Neutrophil (primary cell): ENCODE measurements around the gene HSPB6.

ENCODE experiments used
- H3K27ac ChIP-seq: fragments of 200-600 bp; sonication (generic); 2 replicates; pipeline ENCODE4 v1.5.1; 2016; ENCODE audit warnings: mild to moderate bottlenecking, moderate library complexity
- H3K27me3 ChIP-seq: fragments of 200-600 bp; sonication (generic); 2 replicates; pipeline ENCODE4 v1.6.0; 2016; ENCODE audit warnings: mild to moderate bottlenecking
- H3K36me3 ChIP-seq: fragments of 200-600 bp; sonication (generic); 2 replicates; pipeline ENCODE4 v1.5.1; 2017
- H3K4me1 ChIP-seq, 2 experiments: fragments of 200-600 bp in 1 of 2; sonication (generic) in 1 of 2; 1 replicate in 1 of 2; 2 replicates in 1 of 2; pipeline versions ENCODE4 v1.5.1 to v1.6.1; 2013 to 2016; ENCODE audit warnings: low read depth in 1 of 2, low read length in 1 of 2, mild to moderate bottlenecking in 1 of 2, moderate library complexity in 1 of 2; ENCODE audit not compliant: control insufficient read depth in 1 of 2, insufficient read depth in 1 of 2
- H3K4me3 ChIP-seq, 2 experiments: fragments of 200-600 bp in 1 of 2; sonication (generic) in 1 of 2; 1 replicate in 1 of 2; 2 replicates in 1 of 2; pipeline ENCODE4 v1.5.1; 2013 to 2016; ENCODE audit warnings: low read depth in 1 of 2, low read length in 1 of 2, mild to moderate bottlenecking in 1 of 2, moderate library complexity in 1 of 2
- H3K9me3 ChIP-seq: fragments of 200-600 bp; sonication (generic); 2 replicates; pipeline ENCODE4 v1.5.1; 2016
- CTCF ChIP-seq: fragments of 200-600 bp; sonication (generic); IDR thresholded peaks from 2 replicates; pipeline ENCODE4 v1.5.1; 2016; ENCODE audit warnings: antibody characterized with exemption

The HSPB6 gene

GRCh38 chr19:35779033-35779432 lies 22.2 kb upstream of the HSPB6 start:
- no peak for TF ChIP-seq CTCF
- H3K36me3 ChIP-seq = peaks cover 65% of the 10 kb centered on the region
- H3K27ac ChIP-seq = no peak overlapping the region
- H3K4me1 ChIP-seq = peaks cover 15 to 19% of the 10 kb centered on the region in 2 experiments
- H3K9me3 ChIP-seq = no peaks in the 10 kb centered on the region
- no peaks in the 10 kb centered on the region for H3K27me3 ChIP-seq
- no peak overlapping the region for H3K4me3 ChIP-seq

GRCh38 chr19:35777961-35778360 lies 21.1 kb upstream of the HSPB6 start:
- Histone ChIP-seq H3K4me1 (peaks cover 15 to 19% of the 10 kb centered on the region in 2 experiments), H3K27ac (no peak overlapping the region), H3K9me3 (no peaks in the 10 kb centered on the region), H3K4me3 (no peak overlapping the region), H3K36me3 (peaks cover 55% of the 10 kb centered on the region), H3K27me3 (no peaks in the 10 kb centered on the region)
- TF ChIP-seq CTCF = no peak

GRCh38 chr19:35777086-35777841 lies 20.4 kb upstream of the HSPB6 start:
- no peak overlapping the region for H3K4me3 ChIP-seq
- peaks cover 48% of the 10 kb centered on the region for H3K36me3 ChIP-seq
- no peaks in the 10 kb centered on the region for H3K27me3 ChIP-seq
- peaks cover 15 to 19% of the 10 kb centered on the region in 2 experiments for H3K4me1 ChIP-seq
- H3K27ac ChIP-seq = no peak overlapping the region
- no peaks in the 10 kb centered on the region for H3K9me3 ChIP-seq
- no peak for TF ChIP-seq CTCF

- Histone ChIP-seq H3K36me3 (peaks cover 37% of the 10 kb centered on the region), H3K9me3 (no peaks in the 10 kb centered on the region), H3K4me1 (peaks cover 15 to 19% of the 10 kb centered on the region in 2 experiments), H3K27ac (no peak overlapping the region), H3K4me3 (peak overlapping the region; percentile 74 to 93), H3K27me3 (no peaks in the 10 kb centered on the region)
- TF ChIP-seq CTCF = no peak
Measured at GRCh38 chr19:35776102-35776788, 19.4 kb upstream of the HSPB6 start.

- Histone ChIP-seq H3K27me3 (no peaks in the 10 kb centered on the region), H3K9me3 (no peaks in the 10 kb centered on the region), H3K36me3 (peaks cover 30% of the 10 kb centered on the region), H3K27ac (peak within 1 kb of the TSS; percentile 61), H3K4me1 (peaks cover 15 to 19% of the 10 kb centered on the region in 2 experiments), H3K4me3 (peak within 1 kb of the TSS; percentile 74 to 93)
- peak; percentile 49 for TF ChIP-seq CTCF
Measured at GRCh38 chr19:35775298-35776101, 18.7 kb upstream of the HSPB6 start, which contains the start of gene ARHGAP33. Gene ARHGAP33, plus strand, starts transcription at chr19:35775564. Its CDS starts 95 bp downstream, at chr19:35775659.
